Inflammatory macrophage treated with lipopolysaccharide for 1 hour (primary cell): ENCODE results near the gene RPL32.
A peak's percentile ranks its signal among the peaks of the same experiment; 100 is the strongest.
"Not testable (repeated sequence)": the region's sequence is repeated elsewhere in the genome, so short reads cannot be mapped to it uniquely, and the experiment has no call there.

ENCODE experiments used
- DNase-seq, 2 donors: peaks; one replicate each; pipeline ENCODE4 v3.0.0-alpha.2; 2020 to 2022

RPL32 gene

GRCh38 chr3:12803371-12803770 lies 38.0 kb downstream of the RPL32 start:
- DNase-seq, result no peak

- no peak for DNase-seq
These were observed 41.6 kb downstream of the RPL32 start for GRCh38 chr3:12799525-12800440.

DNA sequence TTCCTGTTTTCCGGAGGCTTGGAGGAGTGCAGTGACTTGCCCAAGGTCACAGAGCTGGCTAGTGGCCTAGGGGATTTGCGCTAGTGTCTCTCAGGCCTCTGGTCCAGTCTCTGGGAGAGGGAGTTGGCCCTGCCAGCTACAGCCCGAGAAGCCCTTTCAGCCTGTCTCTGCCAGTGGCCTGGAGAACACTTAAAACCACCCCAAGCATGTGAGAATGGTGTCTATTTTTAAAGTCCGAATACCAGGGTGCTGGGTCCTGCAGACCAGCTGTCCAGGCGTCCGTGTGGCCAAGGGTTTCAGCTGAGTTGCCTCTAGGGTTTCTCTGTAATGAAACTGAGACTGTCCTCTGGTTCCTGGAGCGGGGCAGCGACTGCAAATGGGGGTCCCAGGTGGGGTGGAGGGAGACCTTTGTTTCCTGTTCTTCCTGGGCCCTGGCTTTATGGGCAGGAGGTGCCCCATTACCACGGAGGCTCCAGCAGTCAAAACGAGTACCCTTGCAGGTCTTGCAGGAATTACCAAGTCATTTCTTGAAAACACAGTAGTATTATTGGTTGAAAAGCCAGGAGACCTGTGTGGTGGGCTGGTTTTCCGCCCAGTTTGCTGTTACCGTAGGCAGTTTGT lies 42.7 kb downstream of the RPL32 start:
- no peak for DNase-seq

DNA sequence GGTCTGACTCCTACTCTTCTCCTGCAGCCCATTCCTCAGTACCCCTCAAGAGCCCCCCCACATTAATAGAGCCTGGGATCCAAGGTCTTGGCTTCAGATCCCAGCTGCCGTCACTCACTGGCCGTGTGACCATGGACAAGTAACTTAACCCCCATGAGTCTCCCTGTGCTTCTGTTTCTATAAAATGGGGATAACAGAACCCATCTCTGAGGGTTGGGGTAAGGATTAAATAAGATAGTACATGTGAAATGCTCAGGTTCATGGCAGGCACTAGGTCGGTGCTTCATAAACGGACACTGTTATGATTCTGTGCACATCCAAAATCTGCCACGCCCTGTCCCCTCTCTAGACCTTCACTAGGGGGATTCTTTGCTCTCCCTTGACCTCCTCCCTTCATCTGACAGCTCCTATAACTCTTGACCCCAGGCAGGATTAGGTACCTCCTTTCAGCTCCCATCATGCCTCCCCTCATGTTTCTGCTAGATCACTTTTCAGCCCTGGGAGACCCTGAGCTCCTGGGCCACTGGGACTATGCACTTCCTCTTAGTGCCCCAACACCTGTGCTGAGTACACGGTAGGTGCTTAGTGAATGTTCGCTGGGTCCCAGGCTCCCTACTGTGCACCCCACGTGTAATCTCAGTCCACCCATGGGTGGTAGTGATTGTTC lies 43.3 kb downstream of the RPL32 start:
- no peak for DNase-seq

GRCh38 chr3:12797124-12797891 lies 44.1 kb downstream of the RPL32 start:
- DNase-seq, result no peak

DNA sequence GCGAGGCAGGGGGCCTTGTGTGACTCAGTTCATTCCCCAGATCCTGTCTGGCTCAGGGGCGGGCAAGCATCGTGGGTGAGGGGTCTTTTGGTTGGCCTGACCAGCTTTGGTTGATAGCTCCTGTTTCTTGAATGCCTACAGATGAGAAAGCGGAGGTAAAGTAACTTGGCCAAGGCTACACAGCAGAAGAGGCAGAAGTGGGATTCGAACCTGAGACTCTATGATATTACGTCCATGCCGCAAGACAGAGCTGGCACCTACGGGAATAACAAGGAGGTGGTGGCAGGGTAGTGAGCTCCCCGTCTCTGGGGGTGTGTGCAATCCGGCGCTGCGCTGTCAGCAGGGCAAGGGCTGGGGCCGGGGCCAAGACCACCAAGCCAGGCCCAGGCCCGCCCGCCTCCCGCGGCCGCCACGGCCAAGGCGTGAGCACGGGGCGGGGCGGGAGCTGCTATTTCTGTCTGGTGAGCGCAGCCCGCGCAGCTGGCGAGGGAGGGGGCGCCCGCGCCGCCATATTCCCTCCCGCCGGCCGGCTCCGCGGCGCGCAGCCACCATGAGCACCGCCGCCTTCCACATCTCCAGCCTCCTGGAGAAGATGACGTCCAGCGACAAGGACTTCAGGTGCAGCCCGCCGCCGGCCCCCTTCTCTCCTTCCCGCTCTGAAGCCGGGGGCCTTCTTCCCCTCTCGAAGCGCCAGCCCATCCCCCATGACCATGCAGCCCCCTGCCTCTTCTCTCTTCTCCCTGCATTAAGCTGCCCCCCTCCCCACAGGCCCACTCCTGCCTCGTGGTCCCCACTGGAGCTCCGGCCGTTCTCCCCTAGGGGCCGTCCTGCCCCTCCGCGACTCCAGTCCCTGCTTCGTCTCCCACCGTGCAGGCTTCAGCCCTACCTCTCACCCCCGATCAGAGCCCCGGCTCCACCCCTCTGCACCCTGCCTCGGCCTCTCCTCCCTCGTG lies 44.9 kb downstream of the RPL32 start, which contains the start of gene CAND2:
TSS of gene CAND2 (plus strand) at position 510 of the 953 bp plus-strand sequence. CDS start at position 551, 41 bp downstream.
- no peak for DNase-seq

DNA sequence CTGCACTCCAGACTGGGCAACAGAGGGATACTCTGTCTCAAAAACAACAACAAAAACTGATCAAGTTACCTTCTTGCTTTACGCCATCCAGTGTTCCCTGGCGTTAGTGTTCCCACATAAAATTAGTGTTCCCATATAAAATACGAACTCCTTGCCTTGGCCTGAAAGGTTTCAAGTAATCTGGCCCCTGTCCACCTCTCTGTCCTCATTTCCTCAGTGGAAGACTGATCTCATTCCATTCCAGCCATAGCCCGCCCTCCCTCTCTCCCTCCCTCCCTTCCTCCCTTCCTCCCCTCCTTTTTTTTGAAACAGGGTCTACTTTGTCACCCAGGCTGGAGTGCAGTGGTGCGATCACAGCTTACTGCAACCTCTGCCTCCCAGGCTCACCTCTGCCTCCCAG lies 47.7 kb downstream of the RPL32 start:
- no peak for DNase-seq

DNA sequence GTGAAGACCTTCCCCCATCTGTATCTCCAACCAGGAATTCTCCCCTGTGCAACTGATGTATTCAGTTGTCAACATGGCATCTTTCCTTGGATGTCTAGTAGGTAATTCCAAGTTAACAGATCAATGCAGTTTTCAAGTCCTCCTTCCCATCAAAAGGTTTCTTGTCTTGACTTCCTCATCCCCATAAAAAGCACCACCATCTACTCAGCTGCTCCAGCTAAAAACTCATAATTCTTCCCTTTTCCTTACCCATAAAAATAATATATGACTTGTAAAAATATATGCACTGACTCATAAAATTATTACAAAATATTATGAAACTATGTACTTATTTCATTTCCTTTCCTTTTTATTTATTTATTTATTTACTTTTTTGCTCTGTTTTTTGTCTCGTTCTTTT lies 49.9 kb downstream of the RPL32 start:
- DNase-seq, result peak; percentile 18 to 30

DNA sequence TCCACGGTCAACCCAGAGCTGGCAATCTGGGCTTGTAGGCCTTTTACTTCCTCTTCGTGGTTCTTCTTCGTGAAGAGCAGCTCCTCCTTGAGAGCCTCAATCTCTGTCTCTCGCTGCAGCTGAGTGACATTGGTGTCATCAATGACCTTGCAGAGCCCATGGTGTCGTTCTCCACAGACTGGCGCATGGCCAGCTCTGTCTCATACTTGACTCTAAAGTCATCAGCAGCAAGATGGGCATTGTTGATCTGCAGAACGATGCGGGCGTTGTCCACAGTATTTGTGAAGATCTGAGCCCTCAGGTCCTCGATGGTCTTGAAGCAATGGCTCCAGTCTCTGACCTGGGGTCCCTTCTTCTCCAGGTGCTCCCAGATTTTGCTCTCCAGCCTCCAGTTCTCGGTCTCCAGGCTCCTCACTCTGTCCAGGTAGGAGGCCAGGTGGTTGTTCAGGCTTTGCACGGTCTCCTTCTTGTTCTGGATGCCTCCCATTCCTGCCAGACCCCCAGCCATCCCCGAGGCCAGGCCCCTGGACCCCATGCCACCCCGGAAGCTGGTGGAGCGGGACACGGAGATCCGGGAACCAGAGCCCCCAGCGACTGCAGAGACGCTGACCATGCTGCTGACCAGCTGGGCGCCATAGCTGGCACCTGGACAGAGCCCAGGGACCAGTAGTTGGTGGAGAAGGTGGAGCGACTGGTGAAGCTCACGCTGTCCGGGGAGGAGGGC lies 53.2 kb downstream of the RPL32 start:
- DNase-seq, result not testable (repeated sequence)

GRCh38 chr3:12787346-12787745 lies 54.0 kb downstream of the RPL32 start:
- peak in 1 of 2 donors; percentile 27 for DNase-seq

DNA sequence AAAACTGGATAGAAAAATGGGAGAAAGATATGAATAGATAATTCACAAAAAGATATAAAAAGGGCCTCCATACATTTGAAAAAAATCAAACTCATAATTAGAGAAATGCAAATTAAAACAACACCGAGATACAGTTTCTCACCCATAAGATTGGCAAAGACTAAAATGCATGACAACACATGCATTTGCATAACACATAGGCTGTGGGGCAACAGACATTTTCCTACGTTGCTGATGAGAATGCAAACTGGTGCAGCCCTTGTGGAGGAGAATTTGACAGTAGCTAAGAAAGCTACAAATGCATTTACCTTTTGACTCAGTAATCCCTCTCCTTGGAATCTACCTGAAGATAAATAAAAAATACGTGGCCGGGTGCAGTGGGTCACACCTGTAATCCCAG lies 56.3 kb downstream of the RPL32 start:
- peak in 1 of 2 donors; percentile 9 for DNase-seq
